ENCODE measurements around the gene GATA1.
A peak's percentile ranks its signal among the peaks of the same experiment; 100 is the strongest.

The GATA1 gene

DNA sequence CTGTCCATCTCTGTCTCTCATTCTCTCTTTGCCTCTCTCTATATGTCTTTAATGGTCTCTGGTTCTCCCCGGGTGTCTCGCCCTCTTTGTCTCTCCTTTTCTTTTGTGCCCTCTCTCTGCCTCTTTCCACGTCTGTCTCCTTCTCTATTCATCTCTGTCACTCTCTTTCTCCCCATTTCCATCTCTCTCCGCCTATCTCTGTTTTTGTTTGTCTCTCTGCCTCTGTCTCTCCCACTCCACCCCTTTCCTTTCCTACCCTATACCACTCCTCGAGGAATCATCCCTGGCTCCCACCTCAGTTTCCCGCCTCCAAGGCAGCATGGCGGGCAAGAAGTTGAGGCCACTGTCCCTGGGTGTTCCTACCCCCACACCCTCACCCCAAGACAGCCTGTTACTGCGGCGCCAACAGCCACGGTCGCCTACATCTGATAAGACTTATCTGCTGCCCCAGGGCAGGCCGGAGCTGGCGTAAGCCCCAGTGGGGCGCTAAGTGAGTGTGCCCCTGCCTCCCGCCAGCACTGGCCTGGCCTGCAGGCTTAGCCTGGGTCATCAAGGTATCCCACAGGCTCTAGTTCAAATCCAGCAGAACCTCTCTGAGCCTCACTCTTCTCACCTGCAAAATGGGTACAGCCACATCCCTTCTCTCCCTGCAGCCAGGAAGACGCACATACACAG is 713 bp upstream of the GATA1 start:
- no peak for DNase-seq

DNA sequence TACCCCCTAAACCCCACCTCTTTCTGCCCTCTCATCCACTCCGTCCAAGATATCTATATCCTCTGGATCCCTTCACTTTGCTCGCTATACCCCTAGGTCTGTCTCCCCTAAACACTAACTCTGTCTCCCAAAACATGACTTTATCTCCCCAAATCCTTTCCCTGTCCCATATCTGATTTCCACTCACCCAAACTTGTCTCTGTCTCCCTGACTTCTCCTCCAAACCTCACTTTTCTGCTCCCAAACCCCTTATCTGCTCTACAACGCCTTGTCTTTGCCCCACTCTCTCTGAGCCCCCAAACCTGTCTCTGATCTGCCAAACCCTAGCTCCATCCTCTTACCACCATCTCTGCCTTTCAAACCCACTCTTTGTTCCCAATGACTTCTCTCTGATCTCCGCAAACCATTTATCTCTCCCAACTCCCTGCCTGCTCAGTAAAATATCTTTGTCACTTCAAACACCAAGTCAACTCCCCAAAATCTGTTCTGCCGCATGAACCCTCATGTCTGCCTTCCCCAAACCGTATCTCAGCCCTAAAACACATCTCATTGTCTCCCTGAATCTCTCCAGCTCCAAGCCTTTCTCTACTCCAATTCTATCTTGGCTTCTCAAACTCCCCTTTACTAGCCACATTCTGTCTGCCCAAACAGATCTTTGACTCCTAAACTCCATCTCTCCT is 575 bp downstream of the GATA1 start:
- no peak for DNase-seq

DNA sequence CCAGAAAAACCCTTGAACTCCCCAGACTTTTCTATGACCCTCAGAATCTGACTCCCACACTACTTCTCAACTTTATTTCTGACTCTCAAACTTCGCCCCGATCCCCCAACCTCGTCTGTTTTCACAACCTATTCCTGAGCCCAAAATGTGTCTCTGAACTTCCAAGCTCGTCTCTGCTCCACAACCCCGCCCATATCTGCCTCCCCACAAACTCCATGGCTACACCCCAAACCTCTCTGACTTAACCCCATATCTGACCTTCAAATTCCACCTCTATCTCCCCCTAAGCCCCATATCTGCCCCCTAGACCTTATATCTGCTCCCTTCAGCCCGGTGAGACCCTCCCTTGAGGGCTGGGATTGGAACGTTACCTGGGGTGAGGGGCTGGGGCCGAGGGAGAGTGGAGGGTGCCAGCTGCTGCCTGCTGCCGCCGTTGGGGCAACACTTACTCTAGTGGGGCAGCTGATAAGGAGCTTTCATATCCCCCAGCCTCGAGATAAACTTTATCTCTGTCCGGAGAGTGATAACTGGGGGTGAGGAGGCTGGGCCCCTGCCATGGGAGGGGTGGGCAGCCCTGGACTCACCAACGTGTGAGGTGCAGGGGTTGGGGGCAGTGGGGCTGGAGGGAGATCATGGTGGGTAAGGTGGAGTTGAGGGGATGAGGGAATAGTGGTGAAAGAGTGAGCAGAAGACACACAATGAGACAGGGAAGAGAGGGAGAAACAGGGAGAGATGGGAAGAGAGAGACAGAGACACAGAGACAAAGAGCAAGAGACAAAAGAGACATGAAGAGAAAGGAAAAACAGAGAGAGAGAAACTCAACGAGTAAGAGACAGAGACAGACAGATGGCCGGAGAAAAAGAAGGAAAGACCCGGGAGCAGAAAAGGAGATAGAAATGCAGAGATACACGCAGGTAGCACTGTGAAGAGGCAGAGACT is 1.4 kb downstream of the GATA1 start:
- no peak for DNase-seq

DNA sequence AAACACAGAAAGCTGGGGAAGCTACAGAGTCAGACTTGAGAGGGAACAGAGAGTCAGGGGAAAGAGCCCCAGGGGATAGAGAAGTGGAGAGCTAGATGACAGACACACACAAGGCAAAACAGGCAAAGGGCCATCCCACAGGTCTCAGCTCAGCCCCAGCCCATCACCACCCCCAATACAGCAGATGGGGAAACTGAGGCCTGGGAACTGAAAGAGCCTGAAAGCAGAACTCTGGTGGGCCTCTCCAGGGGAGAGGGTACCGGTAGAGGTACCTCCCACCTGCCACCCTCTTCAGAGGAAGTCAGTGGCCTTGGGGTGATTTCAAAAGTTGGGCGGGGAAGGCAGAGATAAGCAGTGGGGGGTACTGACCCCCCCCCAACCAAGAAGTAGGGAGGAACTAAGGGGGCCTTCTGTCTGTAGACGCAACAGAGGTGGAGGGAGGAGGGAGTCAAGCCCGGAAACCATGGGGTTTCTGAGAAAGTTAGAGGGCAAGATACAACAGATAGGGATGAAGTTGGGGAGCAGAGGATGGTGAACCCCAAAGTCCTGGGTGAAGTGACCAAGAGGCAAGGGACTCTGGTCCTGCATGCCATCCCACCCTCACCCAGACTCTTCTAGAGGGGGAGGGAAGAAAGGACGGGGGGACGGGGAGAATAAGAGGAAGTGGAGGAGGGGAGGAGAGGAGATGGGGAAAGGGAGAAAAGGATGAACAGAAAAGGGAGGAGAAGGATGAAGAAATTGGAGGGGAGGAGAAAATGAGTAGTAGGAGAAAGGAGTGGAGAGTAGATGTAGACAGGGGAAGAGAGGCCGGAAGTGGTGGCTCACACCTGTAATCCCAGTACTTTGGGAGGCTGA is 3.2 kb downstream of the GATA1 start:
- no peak for DNase-seq

DNA sequence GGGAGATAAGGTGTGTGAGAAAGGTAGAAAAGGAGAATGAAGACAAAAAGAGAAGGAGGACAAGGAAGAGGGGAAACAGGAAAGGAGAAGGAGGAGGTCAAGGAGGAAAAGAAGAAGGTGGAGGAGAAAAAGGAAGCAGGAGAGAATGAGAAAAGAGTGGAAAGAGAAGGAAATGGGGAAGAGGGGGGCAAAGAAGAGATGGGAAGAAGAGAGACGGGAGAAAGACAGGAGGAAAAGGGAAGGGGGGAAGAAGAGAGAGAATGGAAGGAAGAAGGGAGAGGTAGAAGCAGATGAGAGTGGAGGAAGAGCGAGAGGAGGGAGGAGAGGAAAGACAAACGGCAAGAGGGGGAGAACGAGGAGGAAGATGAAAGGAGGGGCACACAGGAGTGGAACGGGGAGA is 4.1 kb downstream of the GATA1 start:
- no peak for DNase-seq

DNA sequence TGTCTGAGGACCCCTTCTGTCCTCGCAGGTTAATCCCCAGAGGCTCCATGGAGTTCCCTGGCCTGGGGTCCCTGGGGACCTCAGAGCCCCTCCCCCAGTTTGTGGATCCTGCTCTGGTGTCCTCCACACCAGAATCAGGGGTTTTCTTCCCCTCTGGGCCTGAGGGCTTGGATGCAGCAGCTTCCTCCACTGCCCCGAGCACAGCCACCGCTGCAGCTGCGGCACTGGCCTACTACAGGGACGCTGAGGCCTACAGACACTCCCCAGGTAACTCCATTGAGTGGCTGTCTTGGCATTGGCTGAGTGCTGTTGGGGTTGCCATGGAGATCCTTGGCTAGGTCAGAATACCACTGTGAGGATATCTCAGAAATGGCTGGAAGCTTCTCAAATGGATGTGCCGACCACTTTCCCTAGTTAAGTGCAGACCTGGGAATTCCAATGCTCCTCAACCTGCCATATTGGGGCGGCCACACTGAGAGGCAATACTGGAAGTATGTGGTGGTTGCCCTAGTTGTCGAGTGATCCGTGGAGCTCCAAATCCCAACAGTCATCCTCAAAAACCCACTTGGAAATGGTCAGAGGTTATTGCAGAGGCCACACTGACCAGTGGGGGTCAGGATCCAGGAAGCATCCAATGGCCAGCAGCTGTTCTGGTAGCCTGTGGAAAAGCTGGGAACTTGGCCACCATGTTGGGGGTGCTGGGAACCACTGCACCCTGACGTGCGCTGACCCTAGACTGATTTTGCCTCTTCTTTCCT is 4.9 kb downstream of the GATA1 start:
- no peak for DNase-seq

DNA sequence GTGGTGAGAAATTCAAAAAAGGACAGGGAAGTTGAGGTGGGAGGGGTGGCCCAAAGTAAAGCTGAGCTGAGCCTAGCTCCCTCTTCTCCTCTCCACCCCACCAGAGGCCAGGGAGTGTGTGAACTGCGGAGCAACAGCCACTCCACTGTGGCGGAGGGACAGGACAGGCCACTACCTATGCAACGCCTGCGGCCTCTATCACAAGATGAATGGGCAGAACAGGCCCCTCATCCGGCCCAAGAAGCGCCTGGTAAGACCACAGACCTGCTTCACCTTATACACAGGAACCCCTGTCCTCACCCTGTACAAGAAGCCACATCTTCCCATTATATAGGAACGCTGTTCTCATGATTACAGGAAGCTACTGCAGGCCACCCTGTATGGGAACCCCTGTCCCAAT is 5.8 kb downstream of the GATA1 start:
- no peak for DNase-seq

DNA sequence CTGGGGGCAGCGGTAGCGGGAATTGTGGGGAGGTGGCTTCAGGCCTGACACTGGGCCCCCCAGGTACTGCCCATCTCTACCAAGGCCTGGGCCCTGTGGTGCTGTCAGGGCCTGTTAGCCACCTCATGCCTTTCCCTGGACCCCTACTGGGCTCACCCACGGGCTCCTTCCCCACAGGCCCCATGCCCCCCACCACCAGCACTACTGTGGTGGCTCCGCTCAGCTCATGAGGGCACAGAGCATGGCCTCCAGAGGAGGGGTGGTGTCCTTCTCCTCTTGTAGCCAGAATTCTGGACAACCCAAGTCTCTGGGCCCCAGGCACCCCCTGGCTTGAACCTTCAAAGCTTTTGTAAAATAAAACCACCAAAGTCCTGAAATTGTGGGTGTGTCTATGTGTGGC is 7.5 kb downstream of the GATA1 start:
- DNase-seq: no peak

DNA sequence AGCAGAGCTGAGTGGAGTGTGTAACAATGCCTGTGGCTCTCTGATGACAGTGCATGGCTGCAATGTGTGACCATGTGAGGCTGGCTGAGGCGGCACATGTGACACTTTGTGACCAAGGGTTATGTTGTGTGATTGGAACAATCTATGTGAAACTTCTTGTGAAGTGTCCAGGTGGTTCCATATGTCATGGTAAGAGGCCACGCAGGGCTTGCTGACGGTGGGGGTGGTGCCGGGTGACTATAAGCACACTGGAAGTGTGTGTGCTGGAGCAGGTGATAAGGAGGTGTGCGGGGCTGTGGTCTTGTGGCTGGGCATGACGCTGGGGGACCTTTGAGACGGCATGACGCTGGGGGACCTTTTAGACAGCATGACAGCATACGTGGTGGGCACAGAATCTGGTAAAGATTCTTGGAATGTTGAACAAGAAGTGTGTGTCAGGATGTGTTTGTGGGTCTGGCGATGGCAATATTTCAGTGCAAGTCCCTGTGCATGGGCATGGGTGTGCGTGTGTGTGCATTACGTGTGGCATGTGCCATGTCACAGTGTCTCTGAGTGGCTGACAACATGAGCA is 8.0 kb downstream of the GATA1 start:
- DNase-seq: no peak

DNA sequence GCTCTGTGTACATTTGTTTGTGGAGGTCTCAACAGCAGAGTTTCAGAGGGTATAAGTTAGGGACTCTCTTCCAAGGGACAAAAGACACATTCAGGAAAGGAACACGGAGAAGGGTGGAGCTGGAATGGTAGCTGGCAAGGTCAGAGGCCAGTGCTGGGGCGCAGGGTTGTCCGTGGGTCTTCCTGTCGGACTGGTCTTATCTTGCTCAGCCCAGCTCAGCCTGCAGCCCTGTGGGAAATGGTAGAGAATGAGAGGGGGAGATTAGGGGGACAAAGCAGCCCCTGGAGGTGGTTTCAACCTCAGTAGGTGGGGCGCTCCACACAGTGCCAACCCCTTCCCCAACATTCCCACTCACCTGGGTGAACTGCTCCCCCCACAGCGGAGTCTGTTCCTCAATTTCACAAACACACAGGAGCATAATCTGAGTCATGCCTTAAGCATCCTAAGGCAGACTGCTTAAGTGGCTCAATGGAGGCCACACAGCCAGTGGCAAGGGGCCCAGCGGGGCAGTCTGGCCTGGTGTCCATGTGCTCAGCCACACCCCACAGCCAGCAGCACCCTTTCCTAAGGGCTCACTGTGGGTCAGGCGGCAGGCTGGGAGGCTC is 8.6 kb downstream of the GATA1 start:
- DNase-seq: peak; percentile 50

DNA sequence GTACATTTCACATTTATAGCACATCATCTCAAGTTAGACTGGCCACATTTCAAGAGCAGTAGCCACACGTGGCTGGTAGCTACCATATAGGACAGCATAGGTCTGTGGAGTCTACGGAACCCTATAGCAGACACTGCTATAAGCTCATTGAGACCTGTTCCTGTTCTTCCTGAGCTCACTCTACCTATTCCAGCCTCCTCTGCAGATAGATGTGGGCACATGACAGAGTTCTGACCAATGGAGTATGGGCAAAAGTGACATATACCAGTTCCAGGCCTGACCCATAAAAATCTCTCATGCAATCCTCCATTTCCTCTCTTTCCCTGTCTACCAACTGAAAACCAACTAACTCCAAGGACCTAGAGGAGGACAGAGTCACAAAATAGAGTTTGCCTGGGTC is 11.9 kb downstream of the GATA1 start:
- no peak for DNase-seq

DNA sequence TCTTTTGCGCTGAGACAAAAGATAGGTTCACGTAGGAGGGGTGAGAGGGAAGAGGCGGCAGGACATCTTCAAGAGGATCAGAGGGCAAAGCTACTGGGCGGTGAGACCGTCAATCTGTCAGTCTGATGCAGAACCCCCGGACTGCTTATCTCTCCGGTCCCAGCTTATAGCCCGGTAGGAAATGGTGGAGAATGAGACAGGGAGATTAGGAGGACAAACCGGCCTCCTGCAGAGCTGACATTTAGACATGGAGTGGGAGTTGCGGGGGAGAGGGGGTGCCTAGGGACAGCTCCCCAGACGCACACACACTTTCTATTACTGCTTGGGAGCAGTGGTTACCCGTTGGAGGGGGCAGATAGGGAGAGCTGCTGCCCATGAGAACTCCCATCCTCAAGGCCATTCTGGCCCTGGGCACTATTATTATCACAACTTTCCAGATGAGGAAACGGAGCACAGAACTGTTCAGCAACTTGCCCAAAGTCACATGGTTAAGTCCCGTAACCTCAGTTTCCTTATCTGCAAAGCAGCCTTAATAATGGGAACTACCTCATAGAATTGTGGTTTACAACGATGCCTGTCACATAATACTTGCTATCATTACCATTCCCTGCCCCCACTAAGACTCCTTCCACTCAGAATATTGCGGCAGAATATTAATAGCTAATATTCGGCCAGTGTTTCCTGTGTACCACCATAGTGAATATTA is 14.3 kb downstream of the GATA1 start:
- no peak for DNase-seq

DNA sequence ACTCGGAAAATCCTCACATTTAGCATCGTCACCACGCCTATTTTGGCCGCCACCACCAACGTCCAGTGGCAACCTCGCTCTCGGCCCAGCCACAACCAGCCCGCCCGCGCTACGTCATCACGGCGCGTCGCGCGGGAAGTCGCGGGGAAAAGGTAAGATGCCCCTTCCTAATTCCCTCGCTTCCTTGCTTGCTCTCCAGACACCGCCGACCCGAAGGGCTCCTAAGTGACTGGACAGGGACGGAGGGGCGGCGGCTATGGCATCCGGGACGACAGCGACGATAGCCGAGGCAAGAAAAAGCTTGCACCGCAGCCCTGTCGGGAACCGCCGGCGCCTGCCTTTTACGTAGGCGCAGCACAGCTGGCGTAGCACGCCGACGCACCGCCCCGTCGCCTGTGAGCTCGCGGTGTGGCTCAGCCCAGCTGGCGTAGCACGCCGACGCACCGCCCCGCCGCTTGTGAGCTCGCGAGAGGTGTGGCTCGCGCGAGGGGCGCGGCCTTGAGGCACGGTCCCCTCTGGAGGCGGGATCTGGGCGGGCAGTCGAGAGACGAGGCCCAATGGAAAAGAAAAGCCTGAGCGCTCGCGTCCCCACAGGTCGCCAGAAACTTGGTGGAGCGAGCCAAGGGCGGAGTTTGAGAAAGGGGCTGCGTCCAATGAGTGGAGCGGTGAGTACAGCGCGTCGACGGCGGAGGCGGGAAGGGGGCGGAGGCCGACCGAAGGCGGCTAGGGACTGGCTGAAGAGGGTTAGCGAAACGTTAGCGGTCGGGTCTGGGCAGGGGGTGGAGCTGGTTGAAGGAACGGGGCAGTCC is 15.1 kb downstream of the GATA1 start, which contains the start of gene HDAC6:
Gene HDAC6, plus strand, starts transcription at position 788 of the 809 bp plus-strand sequence. CDS start 626 bp downstream, outside the sequence.
- peak; percentile 99 for DNase-seq

DNA sequence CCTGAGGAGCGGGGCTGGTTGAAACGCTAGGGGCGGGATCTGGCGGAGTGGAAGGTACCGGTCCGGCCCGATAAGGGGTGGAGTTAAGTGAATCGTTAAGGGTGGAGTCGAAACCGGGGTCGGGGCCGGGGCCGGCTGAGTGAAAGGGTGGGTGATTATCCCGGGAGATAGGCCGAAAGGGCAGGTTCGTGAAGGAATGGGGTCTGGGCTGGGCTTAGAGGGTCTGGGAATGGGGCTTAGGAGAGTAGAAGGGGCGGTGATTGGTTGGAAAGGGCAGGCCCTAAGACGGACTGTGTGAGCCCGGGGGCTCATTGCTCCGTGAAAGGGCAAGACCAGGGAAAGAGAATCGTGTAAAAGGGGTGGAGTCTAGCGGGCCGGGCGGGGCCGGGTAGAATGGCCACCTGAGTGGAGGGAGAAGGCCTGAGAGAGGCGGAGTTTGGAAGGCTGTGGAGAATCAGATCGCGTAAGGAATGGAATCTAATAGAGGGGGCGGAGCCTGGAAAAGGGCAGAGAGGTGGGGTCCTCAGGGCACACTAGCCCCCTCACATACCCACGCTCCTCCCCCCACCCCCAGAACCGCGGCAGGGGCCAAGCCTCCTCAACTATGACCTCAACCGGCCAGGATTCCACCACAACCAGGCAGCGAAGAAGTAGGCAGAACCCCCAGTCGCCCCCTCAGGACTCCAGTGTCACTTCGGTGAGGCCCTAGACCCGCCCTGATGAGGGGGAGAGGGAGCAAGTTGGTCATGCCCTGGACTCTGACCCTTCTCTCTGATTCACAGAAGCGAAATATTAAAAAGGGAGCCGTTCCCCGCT is 15.9 kb downstream of the GATA1 start:
- peak; percentile 75 for DNase-seq

DNA sequence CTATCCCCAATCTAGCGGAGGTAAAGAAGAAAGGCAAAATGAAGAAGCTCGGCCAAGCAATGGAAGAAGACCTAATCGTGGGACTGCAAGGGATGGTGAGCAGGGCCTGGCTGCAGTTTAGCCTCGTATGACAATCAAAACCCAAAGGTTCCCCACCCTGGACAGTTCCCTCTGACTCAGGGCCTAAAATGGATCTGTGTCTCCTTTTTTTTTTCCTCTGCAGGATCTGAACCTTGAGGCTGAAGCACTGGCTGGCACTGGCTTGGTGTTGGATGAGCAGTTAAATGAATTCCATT is 16.5 kb downstream of the GATA1 start:
- no peak for DNase-seq

DNA sequence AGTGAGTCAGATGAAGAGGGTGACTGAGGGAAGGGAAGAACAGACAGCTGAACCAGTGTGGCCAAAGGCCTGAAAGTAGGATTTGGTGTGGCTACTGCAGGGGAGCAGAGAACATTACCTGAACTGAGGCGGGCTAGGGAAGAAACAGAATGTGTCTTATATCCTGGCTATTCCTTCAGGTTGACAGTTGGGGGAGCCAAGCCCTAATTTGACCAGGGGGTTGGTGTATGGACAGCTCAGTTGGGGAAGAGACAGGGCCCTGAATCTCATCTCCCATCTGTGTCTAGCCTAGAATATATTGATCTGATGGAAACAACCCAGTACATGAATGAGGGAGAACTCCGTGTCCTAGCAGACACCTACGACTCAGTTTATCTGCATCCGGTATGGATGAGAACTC is 19.7 kb downstream of the GATA1 start:
- no peak for DNase-seq

DNA sequence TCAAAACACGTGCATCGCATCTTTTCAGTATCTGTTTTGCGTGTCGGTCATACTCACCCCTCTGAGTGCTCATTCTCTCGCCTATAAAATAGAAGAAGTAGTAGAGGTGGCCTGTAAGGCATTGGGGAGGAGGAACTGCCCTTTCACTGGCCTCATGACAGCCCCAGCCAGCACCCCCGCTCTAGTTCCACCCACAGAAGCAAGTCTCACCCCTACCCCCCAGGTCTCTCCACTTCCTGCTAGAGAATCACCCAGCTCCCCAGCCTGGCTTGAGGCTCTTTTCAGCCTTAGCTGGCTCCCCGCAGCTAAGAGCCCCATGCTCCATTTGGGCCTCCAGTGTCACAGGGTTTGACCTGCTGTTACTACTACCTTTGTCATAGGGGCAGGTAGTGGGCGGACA is 27.3 kb downstream of the GATA1 start:
- no peak for DNase-seq

DNA sequence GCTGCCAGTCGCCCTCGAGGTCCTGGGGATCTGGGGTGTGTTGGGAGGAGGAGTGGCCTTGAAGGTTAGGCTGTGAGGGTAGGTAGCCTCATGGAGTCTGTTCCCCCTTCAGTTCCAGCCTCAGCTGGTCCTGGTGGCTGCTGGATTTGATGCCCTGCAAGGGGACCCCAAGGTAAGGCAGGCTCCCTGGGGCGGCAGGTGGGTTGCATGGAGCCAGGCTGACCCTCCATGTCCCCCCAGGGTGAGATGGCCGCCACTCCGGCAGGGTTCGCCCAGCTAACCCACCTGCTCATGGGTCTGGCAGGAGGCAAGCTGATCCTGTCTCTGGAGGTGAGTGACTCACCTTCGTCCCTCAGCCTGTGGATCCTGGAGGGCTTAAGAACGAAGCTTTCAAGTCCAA is 28.3 kb downstream of the GATA1 start:
- no peak for DNase-seq

DNA sequence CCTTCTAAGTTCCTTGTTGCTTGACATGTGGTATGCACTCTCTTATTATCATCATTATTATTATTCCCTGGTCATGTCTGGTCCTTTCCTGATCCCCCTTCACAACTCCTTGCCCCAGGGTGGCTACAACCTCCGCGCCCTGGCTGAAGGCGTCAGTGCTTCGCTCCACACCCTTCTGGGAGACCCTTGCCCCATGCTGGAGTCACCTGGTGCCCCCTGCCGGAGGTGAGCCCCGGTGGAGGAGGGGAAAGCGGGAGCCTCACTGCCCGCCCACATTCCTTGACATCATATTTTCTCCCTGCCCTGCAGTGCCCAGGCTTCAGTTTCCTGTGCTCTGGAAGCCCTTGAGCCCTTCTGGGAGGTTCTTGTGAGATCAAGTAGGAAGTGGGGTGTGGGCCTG is 28.9 kb downstream of the GATA1 start:
- no peak for DNase-seq
